ENCODE data around the gene AGAP6. TPM values are rescaled to one million over a fixed set of nuclear protein-coding genes. Genes with fewer than 3 reads are reported as not detected.

The AGAP6 gene
- total RNA-seq, 1 experiment from 2014 or later, result 13.4 TPM

DNA sequence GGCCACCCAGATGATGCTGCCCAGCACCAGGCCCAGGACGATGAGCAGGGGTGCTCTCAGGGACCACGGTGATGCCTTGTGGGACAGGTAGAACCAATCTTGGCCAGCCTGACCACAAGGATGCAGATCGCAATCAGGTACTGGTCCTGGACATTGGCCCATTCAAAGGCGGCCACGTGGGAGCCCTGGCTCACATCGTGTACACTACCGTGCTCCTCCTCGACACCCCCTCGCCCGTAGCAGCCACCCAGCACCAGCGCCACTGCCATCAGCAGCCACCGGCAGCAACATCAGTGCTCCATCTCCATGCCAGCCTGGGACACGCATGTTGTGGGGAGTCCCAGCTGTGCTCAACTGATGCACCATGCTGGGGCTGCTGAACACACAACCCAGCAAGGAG, 39.0 kb downstream of the AGAP6 start:
- no peak overlapping the region for H2BK120ac ChIP-seq (ENCODE audit: low read depth, low read length, poor library complexity, severe bottlenecking)
- Mint-ChIP-seq H3K4me3 (no peak overlapping the region), H3K9me3 (no peaks in the 10 kb centered on the region; a peak in 1 of 5 replicates), H3K27ac (no peak overlapping the region; a peak in 1 of 7 replicates), H3K4me1 (no peaks in the 10 kb centered on the region), H3K36me3 (ENCODE audit: insufficient read depth in 1 of 3, low read depth in 3 of 3) (no peaks in the 10 kb centered on the region), H3K27me3 (ENCODE audit: low read depth) (peaks cover 3% of the 10 kb centered on the region)
- no peak overlapping the region for H3T11ph ChIP-seq (ENCODE audit: low read length)
- H3K4me2 ChIP-seq (ENCODE audit: insufficient read depth, insufficient read length, low read length), result no peak overlapping the region
- H3K18ac ChIP-seq (ENCODE audit: insufficient read length, low read depth, low read length), result no peak overlapping the region
- no peak overlapping the region for H3K14ac ChIP-seq (ENCODE audit: insufficient read depth, low read length)
- H2BK15ac ChIP-seq (ENCODE audit: low read depth, low read length), result no peak overlapping the region
- no peaks in the 10 kb centered on the region for H3K23me2 ChIP-seq (ENCODE audit: insufficient read length, low read depth, low read length, poor library complexity, severe bottlenecking)
- no peaks in the 10 kb centered on the region for H4K20me1 ChIP-seq (ENCODE audit: control insufficient read depth, insufficient read depth, insufficient read length)
- no peaks in the 10 kb centered on the region for H3K79me1 ChIP-seq (ENCODE audit: insufficient read depth, low read depth, low read length, poor library complexity, severe bottlenecking)
- H2BK12ac ChIP-seq (ENCODE audit: insufficient read length, low read depth, low read length), result no peak overlapping the region
- no peak overlapping the region for H3K9ac ChIP-seq (ENCODE audit: extremely low read depth, insufficient read length, low read length)
- no peak overlapping the region for H4K5ac ChIP-seq (ENCODE audit: insufficient read length, low read depth, low read length)
- no peak overlapping the region for H2AFZ ChIP-seq (ENCODE audit: low read length)
- no peak overlapping the region for H2BK20ac ChIP-seq (ENCODE audit: low read depth, low read length, poor library complexity, severe bottlenecking)
- H2BK5ac ChIP-seq (ENCODE audit: insufficient read length, low read length), result no peak overlapping the region
- H3K4me1 ChIP-seq (ENCODE audit: insufficient read depth, low read length), result no peaks in the 10 kb centered on the region
- no peak overlapping the region for H3K4ac ChIP-seq (ENCODE audit: low read depth, low read length)
- H3K56ac ChIP-seq (ENCODE audit: insufficient read length, low read depth, low read length), result no peak overlapping the region
- WGBS (ENCODE audit: extremely low coverage, insufficient read length, low lambda C conversion rate), result no CpG with 5 or more reads among the region's 13 CpGs
- no peak overlapping the region for H3K23ac ChIP-seq (ENCODE audit: insufficient read length, low read depth, low read length)
- H3K9me3 ChIP-seq (ENCODE audit: control insufficient read depth, low read depth, low read length), result no peaks in the 10 kb centered on the region
- no peak overlapping the region for H4K91ac ChIP-seq (ENCODE audit: insufficient read length, low read depth, low read length)
- H3K27ac ChIP-seq (ENCODE audit: insufficient read length, low read depth, low read length), result no peak overlapping the region
- TF ChIP-seq, protein P1, sequence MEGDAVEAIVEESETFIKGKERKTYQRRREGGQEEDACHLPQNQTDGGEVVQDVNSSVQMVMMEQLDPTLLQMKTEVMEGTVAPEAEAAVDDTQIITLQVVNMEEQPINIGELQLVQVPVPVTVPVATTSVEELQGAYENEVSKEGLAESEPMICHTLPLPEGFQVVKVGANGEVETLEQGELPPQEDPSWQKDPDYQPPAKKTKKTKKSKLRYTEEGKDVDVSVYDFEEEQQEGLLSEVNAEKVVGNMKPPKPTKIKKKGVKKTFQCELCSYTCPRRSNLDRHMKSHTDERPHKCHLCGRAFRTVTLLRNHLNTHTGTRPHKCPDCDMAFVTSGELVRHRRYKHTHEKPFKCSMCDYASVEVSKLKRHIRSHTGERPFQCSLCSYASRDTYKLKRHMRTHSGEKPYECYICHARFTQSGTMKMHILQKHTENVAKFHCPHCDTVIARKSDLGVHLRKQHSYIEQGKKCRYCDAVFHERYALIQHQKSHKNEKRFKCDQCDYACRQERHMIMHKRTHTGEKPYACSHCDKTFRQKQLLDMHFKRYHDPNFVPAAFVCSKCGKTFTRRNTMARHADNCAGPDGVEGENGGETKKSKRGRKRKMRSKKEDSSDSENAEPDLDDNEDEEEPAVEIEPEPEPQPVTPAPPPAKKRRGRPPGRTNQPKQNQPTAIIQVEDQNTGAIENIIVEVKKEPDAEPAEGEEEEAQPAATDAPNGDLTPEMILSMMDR (conservative IDR thresholded peaks at IDR 0.05), result no peak
- H3K79me2 ChIP-seq (ENCODE audit: insufficient read depth, low read length), result no peaks in the 10 kb centered on the region
- no peak overlapping the region for H4K8ac ChIP-seq (replicated peaks; ENCODE audit: insufficient read length, low read depth, low read length)
- H3K27me3 ChIP-seq (ENCODE audit: insufficient read depth, low read length), result no peaks in the 10 kb centered on the region
- DNase-seq, result no peak
- H2AK5ac ChIP-seq (ENCODE audit: insufficient read length, low read length), result no peak overlapping the region
